Hematopoietic multipotent progenitor cell treated with erythropoietin and hydrocortisone succinate and interleukin-3 and kit ligand, for 8 days (in vitro differentiated cells): ENCODE results near the gene KRT79.
"Not testable (repeated sequence)": the region's sequence is repeated elsewhere in the genome, so short reads cannot be mapped to it uniquely, and the experiment has no call there.

ENCODE experiments used
- DNase-seq: peaks from one replicate; pipeline ENCODE4 v3.0.0-alpha.2; 2015

Gene KRT79

GRCh38 chr12:52833922-52834726 is at the start of gene KRT79:
Gene KRT79, minus strand, starts transcription at chr12:52834311. Its CDS starts 51 bp downstream, at chr12:52834260.
- no peak for DNase-seq

GRCh38 chr12:52880499-52880898 is 46.4 kb upstream of the KRT79 start:
- DNase-seq: not testable (repeated sequence)

GRCh38 chr12:52879394-52880351 is 45.6 kb upstream of the KRT79 start:
- DNase-seq: peak; percentile 86

GRCh38 chr12:52878507-52879393 is 44.6 kb upstream of the KRT79 start:
- peak; percentile 4 for DNase-seq

GRCh38 chr12:52877242-52877641 is 43.1 kb upstream of the KRT79 start:
- DNase-seq: peak; percentile 37

- DNase-seq: peak; percentile 39
Measured at GRCh38 chr12:52876372-52876771, 42.3 kb upstream of the KRT79 start.

GRCh38 chr12:52874573-52875435 is 40.7 kb upstream of the KRT79 start:
- no peak for DNase-seq

GRCh38 chr12:52873832-52874572 is 39.9 kb upstream of the KRT79 start:
- peak; percentile 92 for DNase-seq

GRCh38 chr12:52873513-52873831 is 39.4 kb upstream of the KRT79 start:
- no peak for DNase-seq

GRCh38 chr12:52872644-52873389 is 38.7 kb upstream of the KRT79 start:
- no peak for DNase-seq

GRCh38 chr12:52871291-52872039 is 37.4 kb upstream of the KRT79 start:
- DNase-seq: no peak

- DNase-seq: peak; percentile 78
Measured at GRCh38 chr12:52870361-52871290, 36.5 kb upstream of the KRT79 start.

GRCh38 chr12:52867642-52868041 is 33.5 kb upstream of the KRT79 start:
- DNase-seq: peak; percentile 67

- DNase-seq: no peak
Measured at GRCh38 chr12:52867152-52867551, 33.0 kb upstream of the KRT79 start.

GRCh38 chr12:52865090-52865944 is 31.2 kb upstream of the KRT79 start:
- DNase-seq: peak; percentile 63

- DNase-seq: no peak
Measured at GRCh38 chr12:52862023-52862422, 27.9 kb upstream of the KRT79 start.

- DNase-seq: no peak
Measured at GRCh38 chr12:52861511-52861910, 27.4 kb upstream of the KRT79 start.
